GF-D8 (cell line): Measurements from ENCODE around the gene FAM216B.
"Not testable (repeated sequence)": the region's sequence is repeated elsewhere in the genome, so short reads cannot be mapped to it uniquely, and the experiment has no call there.

Source experiments
- DNase-seq: peaks from one replicate; lab custom pipeline; 2025; lab: John Stamatoyannopoulos, UW

The FAM216B gene

DNA sequence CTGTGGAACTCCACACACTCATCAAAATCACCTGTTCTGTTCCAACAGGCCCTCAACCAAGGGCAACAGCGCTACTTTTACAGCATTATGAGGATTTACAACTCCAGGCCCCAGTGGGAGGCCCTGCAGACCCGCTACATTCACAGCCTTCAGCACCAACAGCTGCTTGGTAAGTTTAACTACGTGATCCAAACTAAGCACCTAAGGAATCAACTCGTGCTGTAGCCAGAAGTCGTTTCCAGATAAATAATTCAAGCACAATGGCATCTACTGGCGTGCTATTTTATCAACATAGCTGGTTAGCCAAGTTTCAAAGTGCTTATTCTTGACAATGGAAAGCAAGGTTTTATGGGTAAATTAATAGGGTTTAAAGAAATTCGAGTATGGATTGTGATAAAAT is 5.3 kb downstream of the FAM216B start:
- DNase-seq = no peak

GRCh38 chr13:42788601-42789000 is 7.2 kb downstream of the FAM216B start:
- DNase-seq = no peak

- no peak for DNase-seq
These were observed 10.8 kb downstream of the FAM216B start for GRCh38 chr13:42792154-42792553.

DNA sequence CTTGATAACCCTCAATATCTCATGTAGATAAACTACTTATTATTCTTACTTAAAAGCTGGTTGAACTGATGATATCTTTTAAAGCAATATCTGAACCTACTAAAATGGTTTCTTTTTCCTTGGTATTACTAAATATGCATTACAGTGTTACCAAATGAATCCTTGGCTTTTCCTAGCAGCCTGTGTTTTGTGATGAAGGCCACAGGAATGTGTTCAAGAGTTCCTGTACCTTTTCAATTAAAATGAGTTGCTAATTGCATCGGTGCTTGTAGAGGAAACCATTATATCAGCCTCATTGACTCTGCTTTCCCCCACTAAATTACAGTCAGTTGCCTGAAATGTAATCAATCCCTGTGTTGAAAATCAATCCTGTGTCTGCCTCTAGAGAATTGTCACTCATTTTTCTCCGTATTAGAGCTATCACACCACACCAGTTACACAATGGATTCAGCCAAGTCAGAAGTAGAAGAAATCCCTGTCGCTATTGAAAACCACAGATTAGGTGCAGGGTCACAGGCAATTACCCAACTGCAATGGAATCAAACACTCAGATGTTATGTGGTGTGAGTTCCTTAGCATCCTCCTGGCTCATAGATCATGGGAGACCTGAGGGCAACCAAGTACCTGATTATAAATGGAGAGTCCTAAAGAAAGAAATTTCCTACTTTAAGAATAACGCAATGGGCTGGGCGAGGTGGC is 13.3 kb downstream of the FAM216B start:
- DNase-seq = no peak

DNA sequence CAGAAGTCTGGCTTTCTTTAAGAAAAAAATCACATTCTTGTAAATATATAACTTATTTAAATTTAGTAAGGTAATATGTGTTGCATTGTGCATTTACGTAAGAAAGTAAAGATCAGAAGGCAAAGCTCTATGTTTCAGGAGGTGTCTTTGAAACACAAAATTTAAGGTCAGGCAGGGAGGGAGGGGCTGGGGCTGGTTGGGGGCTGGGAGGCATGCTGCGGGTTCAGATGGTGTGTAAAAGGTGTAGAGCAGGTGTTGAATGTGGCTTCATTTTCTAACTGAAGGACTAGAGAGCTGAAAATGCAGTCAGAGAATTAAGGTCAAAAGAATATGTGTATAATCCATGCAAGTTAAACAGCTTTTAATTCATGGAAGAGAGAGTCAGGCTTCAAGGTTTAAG is 14.3 kb downstream of the FAM216B start:
- no peak for DNase-seq

- DNase-seq = no peak
These were observed 15.5 kb downstream of the FAM216B start for GRCh38 chr13:42796747-42797356.

- DNase-seq = no peak
These were observed 16.7 kb downstream of the FAM216B start for GRCh38 chr13:42798118-42798517.

DNA sequence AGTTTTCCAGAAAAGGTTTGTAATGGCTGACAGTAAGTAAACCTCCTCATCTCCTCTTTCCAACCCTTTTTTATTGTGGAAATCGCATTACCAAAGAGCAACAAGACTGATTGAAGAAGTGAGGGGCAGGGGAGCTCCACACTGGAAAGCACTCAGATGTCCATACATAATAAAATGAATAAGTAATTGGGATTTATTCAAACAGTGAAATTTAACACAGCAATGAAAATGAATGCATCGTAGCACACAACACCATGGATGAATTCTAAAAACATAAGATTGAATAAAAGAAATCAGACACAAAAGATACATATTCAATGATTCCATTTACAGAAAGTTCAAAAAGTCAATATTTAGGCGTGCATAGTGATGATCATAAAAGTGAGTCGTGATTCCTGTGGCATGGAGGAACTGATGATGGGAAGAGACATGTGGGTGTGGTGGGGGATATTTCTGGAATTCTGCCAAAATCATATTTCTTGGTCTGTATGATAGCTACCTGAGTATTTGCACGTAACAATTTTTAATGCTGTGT is 18.8 kb downstream of the FAM216B start:
- no peak for DNase-seq

GRCh38 chr13:42803563-42804204 is 22.3 kb downstream of the FAM216B start:
- no peak for DNase-seq

DNA sequence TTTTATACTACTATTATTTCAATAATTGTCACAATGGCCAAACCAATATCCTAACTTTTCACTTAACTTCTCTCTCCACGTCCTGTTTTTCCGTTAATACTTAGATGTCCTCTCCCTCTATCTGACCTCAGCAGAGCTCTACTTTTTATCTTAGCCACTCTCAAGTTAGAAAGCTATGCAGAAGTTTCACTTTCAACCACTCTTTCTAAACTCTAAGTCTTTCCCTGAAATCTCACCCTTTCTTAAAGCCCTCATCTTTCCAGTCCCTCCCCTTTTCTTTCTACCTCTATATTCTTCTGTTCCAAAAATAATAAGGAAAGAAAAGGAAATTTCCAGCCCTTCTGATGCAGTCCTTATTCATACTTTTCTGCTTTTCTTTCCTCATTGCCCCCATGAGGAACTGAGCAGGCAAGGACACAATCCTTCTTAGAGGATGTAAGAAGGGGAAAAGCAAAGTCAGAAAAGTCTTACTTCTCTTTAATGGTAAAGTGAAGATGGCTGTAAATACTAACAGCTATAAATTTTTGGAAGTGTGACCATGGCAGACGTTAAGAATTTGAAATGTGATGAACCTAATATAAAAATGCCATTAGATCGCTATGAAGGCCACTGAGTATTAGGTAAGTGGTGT is 23.0 kb downstream of the FAM216B start:
- no peak for DNase-seq

GRCh38 chr13:42807241-42807640 is 25.9 kb downstream of the FAM216B start:
- DNase-seq = no peak

GRCh38 chr13:42807866-42808265 is 26.5 kb downstream of the FAM216B start:
- DNase-seq = no peak

DNA sequence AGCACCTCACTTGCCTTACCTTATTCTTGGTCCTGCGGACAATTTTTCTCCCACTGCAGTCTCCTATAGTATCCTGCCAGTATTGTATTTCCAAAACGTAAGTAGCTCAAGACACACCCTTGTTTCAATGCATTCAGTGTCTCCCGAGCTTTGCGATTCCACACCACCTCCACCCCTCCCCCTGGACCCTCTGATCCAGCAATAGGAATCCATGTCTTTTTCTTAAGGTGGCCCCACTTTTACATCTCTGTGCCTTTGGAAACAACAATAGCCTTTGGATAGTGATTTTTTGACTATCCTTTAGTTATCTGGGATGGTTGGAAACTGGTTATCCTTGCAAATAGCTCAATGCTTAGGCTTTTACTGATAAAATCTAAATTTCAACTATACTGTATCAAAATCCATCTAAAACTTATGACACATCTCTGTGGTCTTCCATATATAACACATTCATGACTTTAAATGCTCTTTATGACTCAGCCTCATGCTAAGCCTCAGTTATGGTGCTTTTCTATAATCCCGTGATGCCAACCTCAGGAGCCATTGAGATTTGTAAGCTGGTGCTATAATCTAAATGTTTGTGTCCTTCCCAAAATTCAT is 27.1 kb downstream of the FAM216B start:
- no peak for DNase-seq

DNA sequence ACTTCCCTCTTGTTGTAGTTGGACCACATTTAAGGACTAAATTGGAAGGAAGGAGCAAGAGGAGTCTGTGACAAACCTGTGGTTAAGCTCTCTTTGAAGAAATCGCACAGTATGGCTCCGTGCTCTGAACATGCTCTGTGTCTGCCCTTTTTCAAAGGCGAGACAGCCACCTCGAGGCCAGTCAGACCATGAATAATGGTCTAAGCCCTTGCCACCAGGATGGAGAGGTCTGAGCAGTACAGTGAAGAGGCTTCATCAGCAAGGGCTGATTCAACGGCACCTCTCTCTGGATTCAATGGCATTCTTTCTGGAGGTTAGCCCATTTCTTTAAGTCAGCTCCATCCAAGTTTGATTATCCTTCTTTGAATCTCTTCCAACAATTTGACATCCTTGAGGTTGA is 30.9 kb downstream of the FAM216B start:
- no peak for DNase-seq

DNA sequence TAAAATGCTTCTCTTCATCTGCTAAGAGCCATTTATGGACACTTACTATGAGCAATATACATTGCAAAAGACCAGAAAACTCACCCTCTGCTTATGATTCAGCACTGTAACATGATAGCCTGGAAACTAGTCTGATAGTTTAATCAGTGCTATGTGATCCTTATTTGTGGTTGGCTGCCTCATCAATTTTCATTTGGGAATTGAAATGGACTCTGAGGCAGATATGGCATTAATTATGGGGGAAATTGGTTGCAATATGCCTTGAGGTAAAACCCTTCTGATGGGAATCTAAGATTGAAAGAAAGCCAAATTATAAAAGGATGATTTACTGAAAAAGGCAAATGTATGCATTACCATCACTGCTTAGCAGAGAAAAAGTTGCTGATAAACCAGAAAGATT is 33.5 kb downstream of the FAM216B start:
- DNase-seq = no peak

DNA sequence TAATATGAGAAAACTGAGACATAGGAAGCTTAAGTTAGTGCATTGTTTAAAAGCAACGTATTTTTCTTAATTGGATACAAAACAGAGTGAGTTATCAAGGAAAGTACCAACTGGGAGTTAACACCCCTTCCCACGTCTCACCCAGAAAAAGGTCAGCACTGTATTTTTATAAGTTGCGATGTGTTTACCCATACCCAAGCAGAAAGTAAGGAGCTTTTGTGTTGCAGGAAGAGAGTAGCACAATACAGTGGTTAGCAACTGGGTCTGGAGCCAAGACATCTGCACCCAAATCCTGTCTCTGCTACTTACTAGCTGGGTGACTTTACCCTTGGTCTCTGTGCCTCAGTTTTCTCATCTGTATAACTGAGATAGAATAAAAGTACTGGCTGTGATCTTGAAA is 34.3 kb downstream of the FAM216B start:
- no peak for DNase-seq

DNA sequence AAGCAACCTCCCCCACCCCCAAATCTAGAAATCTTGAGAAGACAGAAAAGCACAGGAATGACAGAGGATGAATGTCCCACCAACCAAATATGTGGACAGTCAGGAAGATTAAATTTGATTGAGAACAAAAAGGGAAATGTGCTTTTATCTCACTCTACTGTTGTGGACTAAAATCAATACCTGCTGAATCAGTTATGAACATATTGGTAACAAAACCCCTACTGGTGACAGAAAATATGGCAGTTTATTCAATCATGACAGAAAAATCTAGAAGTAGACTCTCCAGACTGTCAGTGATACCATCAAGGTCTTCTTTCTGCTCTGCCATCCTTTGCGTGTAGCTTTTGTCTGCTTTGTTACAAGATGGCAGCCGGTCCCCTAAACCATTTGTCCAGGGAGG is 35.2 kb downstream of the FAM216B start:
- DNase-seq = no peak

- DNase-seq = not testable (repeated sequence)
These were observed 38.3 kb downstream of the FAM216B start for GRCh38 chr13:42819687-42820086.

DNA sequence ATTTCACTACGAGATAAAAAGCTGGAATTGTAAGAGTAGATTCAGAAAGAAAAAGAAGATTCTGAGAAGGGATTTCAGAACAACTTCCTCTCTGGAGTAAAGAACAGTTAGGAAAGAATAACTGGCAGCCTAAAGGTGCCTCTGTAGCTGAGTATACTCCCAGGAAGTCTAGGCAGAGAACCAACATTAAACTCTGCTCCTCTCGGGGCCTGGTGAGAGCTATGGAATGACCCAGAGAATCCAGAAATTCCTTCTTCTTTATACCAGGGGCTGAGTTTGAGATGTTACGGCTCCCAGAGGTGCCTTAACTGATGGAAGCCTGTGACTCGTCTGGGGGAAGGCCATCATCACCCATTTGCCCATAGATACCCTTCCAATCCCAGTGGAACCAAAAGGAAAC is 39.1 kb downstream of the FAM216B start:
- DNase-seq = no peak

- DNase-seq = no peak
These were observed 40.1 kb downstream of the FAM216B start for GRCh38 chr13:42821437-42821836.

DNA sequence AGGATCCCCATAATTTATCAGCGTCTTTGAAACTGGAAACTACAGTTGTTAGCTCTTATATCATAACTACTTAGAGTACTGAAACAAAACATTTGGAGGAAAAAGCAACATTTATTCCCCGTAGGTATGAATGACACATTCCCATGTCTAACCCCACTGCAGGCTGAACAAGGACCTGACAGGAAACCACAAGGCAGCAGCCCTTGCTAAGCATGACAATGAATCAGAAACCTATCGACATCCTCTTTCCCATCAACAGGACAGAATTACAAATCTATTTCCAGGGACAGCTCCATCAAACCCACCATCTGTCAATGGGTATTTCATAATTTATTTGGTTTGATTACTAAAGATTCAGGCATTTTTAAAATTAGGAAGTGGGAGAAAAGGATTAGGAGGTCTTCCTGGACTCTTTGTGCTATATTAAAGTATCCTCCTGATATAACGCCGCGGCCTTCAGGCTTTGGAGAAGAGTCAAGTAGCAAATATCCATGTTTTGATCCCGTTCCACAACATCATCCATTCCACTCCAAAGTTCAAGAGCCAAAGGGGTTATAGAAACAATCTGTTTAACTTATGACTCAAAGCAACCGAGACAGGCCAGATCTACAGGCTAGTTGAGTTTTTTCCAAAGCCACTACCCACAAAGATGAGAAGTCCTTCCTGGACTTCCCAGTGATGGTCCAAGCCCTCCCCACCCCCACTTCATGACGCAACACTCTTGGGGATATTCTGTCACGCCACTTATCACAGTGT is 51.1 kb downstream of the FAM216B start:
- DNase-seq = no peak

DNA sequence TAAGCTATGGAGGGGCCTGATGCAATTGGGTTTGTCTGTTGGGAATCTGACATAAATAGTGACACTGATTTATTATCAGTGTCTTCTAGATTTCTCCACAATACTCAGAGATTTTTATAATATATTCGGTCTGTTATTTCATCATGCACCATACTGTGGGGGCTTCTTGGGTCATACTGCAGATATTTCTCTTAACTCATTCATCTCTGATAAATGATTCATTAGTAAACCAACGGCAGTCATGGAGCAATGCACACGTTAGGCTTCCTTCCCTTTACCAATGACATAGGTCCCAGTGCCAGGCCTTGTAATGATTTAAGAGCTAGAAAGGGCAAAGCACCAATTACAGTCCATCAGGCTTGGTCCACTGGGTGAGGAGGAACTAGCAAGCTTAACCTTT is 53.6 kb downstream of the FAM216B start:
- DNase-seq = no peak
